Measurements from ENCODE around the gene MLXIP. TPM values are rescaled to one million over a fixed set of nuclear protein-coding genes. Genes with fewer than 3 reads are reported as not detected.

MLXIP gene
- total RNA-seq, 1 experiment from 2014 or later, result 16.7 TPM

GRCh38 chr12:122125452-122126341, 47.1 kb downstream of the MLXIP start:
- BruUV-seq (replicated peaks), result no TSS peak
- Histone ChIP-seq H3K9me2 (replicated peaks; ENCODE audit: low read length) (no peaks in the 10 kb centered on the region), H4K20me1 (ENCODE audit: low read length) (peaks cover 4% of the 10 kb centered on the region; the same call in 1 of the 2 replicates), H3F3A (ENCODE audit: low read length, unreplicated experiment) (peaks cover 4% of the 10 kb centered on the region), H3K79me2 (ENCODE audit: low read length) (peaks cover 43% of the 10 kb centered on the region), H3K36me3 (ENCODE audit: low read depth, low read length) (peaks cover 19% of the 10 kb centered on the region; the same call in 1 of the 2 replicates), H3K27ac (ENCODE audit: low read length) (no peak overlapping the region), H3K4me3 (ENCODE audit: low read length) (no peak overlapping the region), H3K9me3 (ENCODE audit: low read length) (no peaks in the 10 kb centered on the region), H2AFZ (ENCODE audit: low read length) (no peak overlapping the region), H3K27me3 (ENCODE audit: low read length) (no peaks in the 10 kb centered on the region), H3K4me1 (ENCODE audit: insufficient read depth, low read length) (peaks cover 21% of the 10 kb centered on the region), H3K9ac (ENCODE audit: low read length) (no peak overlapping the region), H3K4me2 (ENCODE audit: low read length) (no peak overlapping the region)
- ATAC-seq (no peak), DNase-seq (no peak)
- TF ChIP-seq EZH2phosphoT487 (IDR thresholded peaks at IDR 0.05; ENCODE audit: borderline replicate concordance, low read length), result no peak
- TF ChIP-seq EZH2 (IDR thresholded peaks at IDR 0.05; ENCODE audit: low read length, unreplicated experiment), result no peak
- no peak for TF ChIP-seq CTCF (conservative IDR thresholded peaks at IDR 0.05; ENCODE audit: low read depth, low read length)
- CTCF ChIA-PET, result no interaction called here
- POLR2A ChIA-PET (ENCODE audit: unreplicated experiment), result no interaction called here
- intact Hi-C loops (cut with micrococcal nuclease), result no loop called here

GRCh38 chr12:122126342-122126635, 47.7 kb downstream of the MLXIP start:
- ChIA-PET CTCF (no interaction called here), POLR2A (ENCODE audit: unreplicated experiment) (no interaction called here)
- no peak overlapping the region for H3K4me3 ChIP-seq (ENCODE audit: low read length)
- H3K27ac ChIP-seq (ENCODE audit: low read length), result no peak overlapping the region
- no peaks in the 10 kb centered on the region for H3K9me2 ChIP-seq (replicated peaks; ENCODE audit: low read length)
- H2AFZ ChIP-seq (ENCODE audit: low read length), result no peak overlapping the region
- H4K20me1 ChIP-seq (ENCODE audit: low read length), result peaks cover 4% of the 10 kb centered on the region; the same call in 1 of the 2 replicates
- H3K9me3 ChIP-seq (ENCODE audit: low read length), result no peaks in the 10 kb centered on the region
- no peak for ATAC-seq
- H3K4me2 ChIP-seq (ENCODE audit: low read length), result no peak overlapping the region
- intact Hi-C loops (cut with micrococcal nuclease), result no loop called here
- H3F3A ChIP-seq (ENCODE audit: low read length, unreplicated experiment), result peaks cover 6% of the 10 kb centered on the region
- TF ChIP-seq CTCF (conservative IDR thresholded peaks at IDR 0.05; ENCODE audit: low read depth, low read length) (no peak), EZH2 (IDR thresholded peaks at IDR 0.05; ENCODE audit: low read length, unreplicated experiment) (no peak), EZH2phosphoT487 (IDR thresholded peaks at IDR 0.05; ENCODE audit: borderline replicate concordance, low read length) (no peak)
- peaks cover 23% of the 10 kb centered on the region for H3K4me1 ChIP-seq (ENCODE audit: insufficient read depth, low read length)
- H3K79me2 ChIP-seq (ENCODE audit: low read length), result peaks cover 42% of the 10 kb centered on the region
- no TSS peak for BruUV-seq (replicated peaks)
- DNase-seq, result no peak
- H3K9ac ChIP-seq (ENCODE audit: low read length), result no peak overlapping the region
- peaks cover 19% of the 10 kb centered on the region; the same call in 1 of the 2 replicates for H3K36me3 ChIP-seq (ENCODE audit: low read depth, low read length)
- no peaks in the 10 kb centered on the region for H3K27me3 ChIP-seq (ENCODE audit: low read length)

Data from PC-3 (cell line).